HepG2 (cell line): Measurements from ENCODE around the gene NEDD4L. TPM values are rescaled to one million over a fixed set of nuclear protein-coding genes. Genes with fewer than 3 reads are reported as not detected.

ENCODE experiments used
- BORCS8-MEF2B ChIP-seq: sonication (generic); formaldehyde crosslinking; IDR thresholded peaks from 2 replicates; pipeline ENCODE4 v1.8.0; 2022; ENCODE audit warnings: mild to moderate bottlenecking, missing genetic modification reagents
- CAMTA2 ChIP-seq: sonication (generic); formaldehyde crosslinking; IDR thresholded peaks from 2 replicates; pipeline ENCODE4 v1.4.0; 2020; ENCODE audit warnings: mild to moderate bottlenecking, missing genetic modification reagents, borderline replicate concordance
- CCAR2 ChIP-seq: fragments of 200-400 bp; formaldehyde crosslinking; optimal IDR thresholded peaks from 2 replicates; pipeline ENCODE3; 2018; ENCODE audit warnings: low read depth, mild to moderate bottlenecking, low read length, moderate library complexity
- CENPX ChIP-seq: sonication (generic); formaldehyde crosslinking; IDR thresholded peaks from 2 replicates; pipeline ENCODE4 v1.9.0; 2021; ENCODE audit warnings: mild to moderate bottlenecking, missing genetic modification reagents, moderate library complexity
- FOSL2 ChIP-seq: sonication (generic); formaldehyde crosslinking; IDR thresholded peaks from 2 replicates; pipeline ENCODE4 v1.4.0; 2020; ENCODE audit warnings: missing genetic modification reagents
- FOXO1 ChIP-seq: sonication (generic); formaldehyde crosslinking; IDR thresholded peaks from 2 replicates; pipeline ENCODE4 v1.4.0; 2020; ENCODE audit warnings: missing genetic modification reagents
- HBP1 ChIP-seq: IDR thresholded peaks from 2 replicates; pipeline ENCODE4 v1.6.1; 2016; ENCODE audit warnings: low read depth, control low read depth
- KDM1A ChIP-seq: IDR thresholded peaks from 2 replicates; pipeline ENCODE4 v1.6.1; 2016; ENCODE audit warnings: missing compliant biosample characterization
- KDM3A ChIP-seq: IDR thresholded peaks from 2 replicates; pipeline ENCODE4 v1.6.1; 2018; ENCODE audit warnings: low read depth, missing compliant biosample characterization
- KLF13 ChIP-seq: sonication (generic); formaldehyde crosslinking; IDR thresholded peaks from 2 replicates; pipeline ENCODE4 v1.4.0; 2020; ENCODE audit warnings: mild to moderate bottlenecking, missing genetic modification reagents
- MAF1 ChIP-seq: sonication (generic); formaldehyde crosslinking; IDR thresholded peaks from 2 replicates; pipeline ENCODE4 v1.5.0; 2020; ENCODE audit warnings: missing genetic modification reagents, borderline replicate concordance
- NPAS2 ChIP-seq: sonication (generic); formaldehyde crosslinking; IDR thresholded peaks from 2 replicates; pipeline ENCODE4 v1.8.0; 2022; ENCODE audit warnings: mild to moderate bottlenecking, missing genetic modification reagents, borderline replicate concordance
- ONECUT2 ChIP-seq: sonication (generic); formaldehyde crosslinking; IDR thresholded peaks from 2 replicates; pipeline ENCODE4 v1.4.0; 2020; ENCODE audit warnings: missing genetic modification reagents
- RCOR2 ChIP-seq: IDR thresholded peaks from 2 replicates; pipeline ENCODE4 v1.6.1; 2016; ENCODE audit warnings: missing biosample characterization, missing genetic modification reagents
- RNF2 ChIP-seq: fragments of 450-650 bp; conservative IDR thresholded peaks from 2 replicates; pipeline ENCODE4 v1.6.1; 2016; ENCODE audit warnings: low read depth
- THRA ChIP-seq: sonication (generic); formaldehyde crosslinking; IDR thresholded peaks from 2 replicates; pipeline ENCODE4 v1.4.0; 2020; ENCODE audit warnings: missing genetic modification reagents, borderline replicate concordance
- TRIM24 ChIP-seq: sonication (generic); formaldehyde crosslinking; IDR thresholded peaks from 2 replicates; pipeline ENCODE4 v1.8.0; 2022; ENCODE audit warnings: mild to moderate bottlenecking, missing genetic modification reagents
- ZBED4 ChIP-seq: sonication (generic); formaldehyde crosslinking; IDR thresholded peaks from 2 replicates; pipeline ENCODE4 v1.4.0; 2020; ENCODE audit warnings: missing genetic modification reagents, borderline replicate concordance
- ZFX ChIP-seq: sonication (generic); formaldehyde crosslinking; IDR thresholded peaks from 2 replicates; pipeline ENCODE4 v1.4.0; 2020; ENCODE audit warnings: mild to moderate bottlenecking, low read depth, missing genetic modification reagents, moderate library complexity
- ZMYM3 ChIP-seq: sonication (generic); formaldehyde crosslinking; IDR thresholded peaks from 2 replicates; pipeline ENCODE4 v1.5.1; 2020; ENCODE audit warnings: mild to moderate bottlenecking, missing genetic modification reagents
- ZNF292 ChIP-seq: sonication (generic); formaldehyde crosslinking; IDR thresholded peaks from 2 replicates; pipeline ENCODE4 v1.8.1; 2022; ENCODE audit warnings: mild to moderate bottlenecking, low read depth, missing genetic modification reagents, borderline replicate concordance
- ZNF484 ChIP-seq: sonication (generic); formaldehyde crosslinking; IDR thresholded peaks from 2 replicates; pipeline ENCODE4 v1.5.1; 2020; ENCODE audit warnings: mild to moderate bottlenecking, low read depth, missing genetic modification reagents, borderline replicate concordance
- ZNF652 ChIP-seq: IDR thresholded peaks from 2 replicates; pipeline ENCODE4 v1.6.1; 2016; ENCODE audit warnings: low read depth, borderline replicate concordance
- ZNF670 ChIP-seq: sonication (generic); formaldehyde crosslinking; IDR thresholded peaks from 2 replicates; pipeline ENCODE4 v1.8.0; 2022; ENCODE audit warnings: mild to moderate bottlenecking, missing genetic modification reagents, borderline replicate concordance
- ZNF674 ChIP-seq: sonication (generic); formaldehyde crosslinking; IDR thresholded peaks from 2 replicates; pipeline ENCODE4 v1.5.0; 2020; ENCODE audit warnings: low read depth, mild to moderate bottlenecking, missing genetic modification reagents
- polyA plus RNA-seq, 8 experiments: library from polyadenylated mRNA; depleted of rRNA in 3 of 8; stranded (reverse) in 7 of 8; unstranded in 1 of 8; fragments of >200 nt; fragmentation: Illumina TruSeq in 4 of 8; extraction: Trizol in 4 of 8; gene quantifications; 2 replicates each; pipeline versions ENCODE4 v1.2.1 to v1.2.3, GENCODE V29; 2011 to 2016; ENCODE audit warnings: low read depth in 4 of 8, missing spikeins in 1 of 8, mixed read lengths in 1 of 8; ENCODE audit not compliant: insufficient read depth in 1 of 8
- total RNA-seq, 5 experiments: library from RNA; depleted of rRNA; stranded (reverse); fragments of >200 nt; fragmentation: Illumina TruSeq; extraction: Trizol; gene quantifications; 2 replicates each; pipeline ENCODE4 v1.2.3, GENCODE V29; 2016; ENCODE audit warnings: low read depth in 1 of 5

The NEDD4L gene
- total and polyA plus RNA-seq, 2 of the 13 experiments (the other 11 are each of a cell fraction or from before 2014, with no cell fraction given): 168 to 390 TPM

- TF ChIP-seq ZFX (CRISPR knock-in tag) (peak; percentile 35; the same call in 1 of the 2 replicates), HBP1 (CRISPR knock-in tag) (no peak), CCAR2 (no peak), ZMYM3 (CRISPR knock-in tag) (peak; percentile 57; the same call in 1 of the 2 replicates), ZNF670 (CRISPR knock-in tag) (no peak), KDM1A (CRISPR knock-in tag) (0 out of 2 replicates have a peak, but pooled peaks have one; percentile 4), ONECUT2 (0 out of 2 replicates have a peak, but pooled peaks have one; percentile 16), KLF13 (no peak), MAF1 (no peak), RCOR2 (CRISPR knock-in tag) (0 out of 2 replicates have a peak, but pooled peaks have one; percentile 32), BORCS8-MEF2B (no peak; the same call in 1 of the 2 replicates), CAMTA2 (CRISPR knock-in tag) (no peak), FOSL2 (CRISPR knock-in tag) (no peak), CENPX (CRISPR knock-in tag) (no peak), FOXO1 (0 out of 2 replicates have a peak, but pooled peaks have one; percentile 7), RNF2 (no peak), TRIM24 (CRISPR knock-in tag) (no peak), ZNF484 (CRISPR knock-in tag) (no peak), ZBED4 (CRISPR knock-in tag) (no peak), ZNF652 (CRISPR knock-in tag) (no peak), ZNF674 (no peak), KDM3A (CRISPR knock-in tag) (no peak), THRA (CRISPR knock-in tag) (peak; percentile 64; the same call in 1 of the 2 replicates), ZNF292 (CRISPR knock-in tag) (no peak), NPAS2 (CRISPR knock-in tag) (no peak)
Observed at GRCh38 chr18:58409802-58410445, 365.9 kb downstream of the NEDD4L start (continued).
